HCT116 (cell line): ENCODE results near the gene SLC41A3. TPM values are rescaled to one million over a fixed set of nuclear protein-coding genes. Genes with fewer than 3 reads are reported as not detected.

Experiments
- ATAC-seq: fragments of 200-7000 bp; cut with Tn5 transposase; 2 replicates; pipeline ENCODE4 v1.9.1; 2020; ENCODE audit warnings: mild to moderate bottlenecking, moderate library complexity
- BruUV-seq: library from RNA; stranded (reverse); fragments of 400-500 nt; replicated peaks from 2 replicates; lab custom pipeline; 2021; lab: Mats Ljungman, UMichigan
- CTCF ChIA-PET: fragments of 300-600 bp; sonication (Branson Sonifier 250); formaldehyde crosslinking; loops from one replicate; lab custom pipeline; 2021; ENCODE audit warnings: antibody characterized with exemption; lab: Charles Lee
- POLR2A ChIA-PET: fragments of 300-600, 350-600 bp; sonication (Branson Sonifier 250); formaldehyde crosslinking; loops from one replicate; lab custom pipeline; 2021; ENCODE audit warnings: antibody characterized with exemption; lab: Charles Lee
- RAD21 ChIA-PET, 2 experiments: fragments of 300-600 bp; sonication (Branson Sonifier 250); formaldehyde crosslinking; loops; one replicate each; lab custom pipeline; 2023; ENCODE audit warnings: low total read pairs in 2 of 2; ENCODE audit not compliant: uncharacterized antibody in 2 of 2, unreplicated experiment in 2 of 2, low non-redundant PET in 1 of 2; lab: Charles Lee
- DNase-seq: peaks from one replicate; pipeline ENCODE4 v3.0.0-alpha.2; 2010; ENCODE audit warnings: low read depth, low spot score
- H2AFZ ChIP-seq: fragments of 200-600 bp; shearing (Covaris generic), sonication (generic); 2 replicates; pipeline ENCODE4 v1.6.1; 2017; ENCODE audit warnings: low read depth, mixed run types, mixed read lengths, antibody characterized with exemption, low read length; ENCODE audit not compliant: poor library complexity, severe bottlenecking
- H3K27ac ChIP-seq: 2 replicates; pipeline ENCODE4 v1.5.1; 2012; ENCODE audit warnings: low read depth, low read length
- H3K27me3 ChIP-seq: fragments of 200-600 bp; sonication (generic); 2 replicates; pipeline ENCODE4 v1.6.1; 2016; ENCODE audit warnings: mixed run types, low read length, mixed read lengths; ENCODE audit not compliant: insufficient read depth
- H3K36me3 ChIP-seq, 2 experiments: fragments of 200-500 bp in 1 of 2; fragments of 200-600 bp in 1 of 2; sonication (Bioruptor generic) in 1 of 2; sonication (generic) in 1 of 2; 2 replicates each; pipeline versions ENCODE4 v1.5.1 to v1.6.1; 2014 to 2016; ENCODE audit warnings: low read length in 2 of 2, inconsistent platforms in 1 of 2, mixed read lengths in 1 of 2, mixed run types in 1 of 2; ENCODE audit not compliant: insufficient read depth in 2 of 2, control insufficient read depth in 1 of 2
- H3K4me1 ChIP-seq, 2 experiments: fragments of 200-600 bp in 1 of 2; sonication (generic) in 1 of 2; 2 replicates each; pipeline versions ENCODE4 v1.5.1 to v1.6.1; 2012 to 2017; ENCODE audit warnings: low read length in 2 of 2, inconsistent platforms in 1 of 2, mild to moderate bottlenecking in 1 of 2, mixed read lengths in 1 of 2, mixed run types in 1 of 2, moderate library complexity in 1 of 2; ENCODE audit not compliant: insufficient read depth in 2 of 2, control insufficient read depth in 1 of 2
- H3K4me2 ChIP-seq: fragments of 200-600 bp; sonication (generic); 2 replicates; pipeline ENCODE4 v1.6.1; 2017; ENCODE audit warnings: mixed run types, low read length, mixed read lengths
- H3K4me3 ChIP-seq, 2 experiments: fragments of 200-600 bp in 1 of 2; sonication (generic) in 1 of 2; replicated peaks in 1 of 2; 2 replicates each; pipeline ENCODE4 v1.5.1; 2011 to 2016; ENCODE audit warnings: low read length in 2 of 2, control low read depth in 1 of 2, low read depth in 1 of 2, mild to moderate bottlenecking in 1 of 2, mixed read lengths in 1 of 2, mixed run types in 1 of 2
- H3K79me2 ChIP-seq: fragments of 200-600 bp; sonication (generic); 2 replicates; pipeline ENCODE4 v1.6.1; 2017; ENCODE audit warnings: mild to moderate bottlenecking, mixed run types, low read length, moderate library complexity, mixed read lengths; ENCODE audit not compliant: insufficient read depth
- H3K9ac ChIP-seq: fragments of 200-600 bp; sonication (generic); 2 replicates; pipeline ENCODE4 v1.6.1; 2016; ENCODE audit warnings: low read length, mixed read lengths
- H3K9me2 ChIP-seq: fragments of 200-600 bp; sonication (generic), shearing (Covaris generic); 2 replicates; pipeline ENCODE4 v1.6.1; 2017; ENCODE audit warnings: mixed run types, mild to moderate bottlenecking, moderate library complexity; ENCODE audit not compliant: insufficient read depth
- H3K9me3 ChIP-seq, 2 experiments: fragments of 200-500 bp in 1 of 2; fragments of 200-600 bp in 1 of 2; sonication (Bioruptor generic) in 1 of 2; sonication (generic) in 1 of 2; 2 replicates each; pipeline ENCODE4 v1.6.1; 2014 to 2017; ENCODE audit warnings: low read length in 2 of 2, mixed read lengths in 2 of 2, inconsistent platforms in 1 of 2, low read depth in 1 of 2, mild to moderate bottlenecking in 1 of 2, mixed run types in 1 of 2, moderate library complexity in 1 of 2; ENCODE audit not compliant: control insufficient read depth in 1 of 2, insufficient read depth in 1 of 2
- H4K20me1 ChIP-seq: fragments of 200-600 bp; sonication (generic), shearing (Covaris generic); 2 replicates; pipeline ENCODE4 v1.6.1; 2017; ENCODE audit warnings: mixed run types, mild to moderate bottlenecking, moderate library complexity; ENCODE audit not compliant: insufficient read depth
- ATF3 ChIP-seq: IDR thresholded peaks from 2 replicates; pipeline ENCODE4 v1.6.1; 2012
- CTCF ChIP-seq, 3 experiments: fragments of 200-600 bp in 1 of 3; sonication (generic) in 1 of 3; IDR thresholded peaks in 2 of 3; conservative IDR thresholded peaks in 1 of 3; 2 replicates each; pipeline ENCODE4 v1.5.1; 2012 to 2017; ENCODE audit warnings: low read depth in 2 of 3, low read length in 2 of 3, antibody characterized with exemption in 1 of 3, borderline replicate concordance in 1 of 3, control low read depth in 1 of 3, mild to moderate bottlenecking in 1 of 3, mixed read lengths in 1 of 3, mixed run types in 1 of 3, moderate library complexity in 1 of 3; ENCODE audit not compliant: insufficient read depth in 1 of 3
- JUND ChIP-seq: IDR thresholded peaks from 2 replicates; pipeline ENCODE4 v1.6.1; 2012
- POLR2A ChIP-seq: IDR thresholded peaks from 2 replicates; pipeline ENCODE4 v1.7.0; 2011; ENCODE audit warnings: borderline replicate concordance; ENCODE audit not compliant: insufficient read depth, insufficient read length; ENCODE audit errors: extremely low read depth
- RAD21 ChIP-seq: IDR thresholded peaks from 2 replicates; pipeline ENCODE4 v1.6.1; 2012; ENCODE audit warnings: low read depth, mild to moderate bottlenecking
- REST ChIP-seq: IDR thresholded peaks from 2 replicates; pipeline ENCODE4 v1.6.1; 2012; ENCODE audit warnings: low read depth
- SIN3A ChIP-seq: IDR thresholded peaks from 2 replicates; pipeline ENCODE4 v1.6.1; 2012; ENCODE audit warnings: low read depth
- SP1 ChIP-seq: IDR thresholded peaks from 2 replicates; pipeline ENCODE4 v1.6.1; 2012; ENCODE audit warnings: low read depth
- YY1 ChIP-seq: IDR thresholded peaks from 2 replicates; pipeline ENCODE4 v1.6.1; 2011; ENCODE audit warnings: low read length, low read depth, moderate library complexity, mild to moderate bottlenecking; ENCODE audit not compliant: insufficient replicate concordance; ENCODE audit errors: extremely low read depth
- ZFX ChIP-seq: fragments of 450-650 bp; IDR thresholded peaks from 2 replicates; pipeline ENCODE4 v1.6.1; 2017
- ZNF274 ChIP-seq: fragments of 200-500 bp; sonication (Bioruptor generic); IDR thresholded peaks from 2 replicates; pipeline ENCODE4 v1.6.1; 2014; ENCODE audit warnings: mild to moderate bottlenecking, low read depth, low read length, inconsistent platforms
- intact Hi-C: fragments of 100-400 bp; cut with micrococcal nuclease; formaldehyde crosslinking; loops from 2 replicates; pipeline ENCODE4 v1.10.0; 2022
- total RNA-seq: library from RNA; stranded (reverse); gene quantifications from one replicate; pipeline ENCODE4 v1.2.1, GENCODE V29; 2021; ENCODE audit not compliant: unreplicated experiment

The SLC41A3 gene
- total RNA-seq, 1 experiment from 2014 or later = 45.9 TPM

- no peak for ATAC-seq
- intact Hi-C loops = no loop called here
- Histone ChIP-seq H3K79me2 (no peaks in the 10 kb centered on the region), H4K20me1 (no peaks in the 10 kb centered on the region), H3K4me1 (no peaks in the 10 kb centered on the region), H3K9me2 (no peaks in the 10 kb centered on the region), H3K9ac (no peak overlapping the region), H3K4me2 (no peak overlapping the region), H3K27me3 (no peaks in the 10 kb centered on the region), H3K27ac (no peak overlapping the region), H3K36me3 (no peaks in the 10 kb centered on the region), H3K9me3 (no peaks in the 10 kb centered on the region), H3K4me3 (no peak overlapping the region), H2AFZ (no peak overlapping the region)
- TF ChIP-seq CTCF (IDR thresholded peaks at IDR 0.05 in 2 of 3, conservative IDR thresholded peaks at IDR 0.05 in 1 of 3; ENCODE audit: borderline replicate concordance in 1 of 3, insufficient read depth in 1 of 3, low read depth in 2 of 3, low read length in 2 of 3) = no peak
- no peak for TF ChIP-seq POLR2A
- TF ChIP-seq SP1 = no peak
- TF ChIP-seq RAD21 = no peak
- no peak for TF ChIP-seq ZNF274
- no peak for TF ChIP-seq SIN3A
- no peak for TF ChIP-seq ZFX
- TF ChIP-seq REST = no peak
- no peak for TF ChIP-seq YY1
- TF ChIP-seq JUND = no peak
- TF ChIP-seq ATF3 = no peak
- DNase-seq = no peak
- RAD21 ChIA-PET = no interaction called here
- POLR2A ChIA-PET = no interaction called here
- CTCF ChIA-PET = no interaction called here
- BruUV-seq = no TSS peak
Measured at GRCh38 chr3:126109146-126109879, 25.4 kb upstream of the SLC41A3 start.
